Smooth muscle cell (in vitro differentiated cells): Measurements from ENCODE around the gene TMEM116. TPM values are rescaled to one million over a fixed set of nuclear protein-coding genes. Genes with fewer than 3 reads are reported as not detected.

Source experiments
- DNase-seq: peaks from one replicate; lab custom pipeline; 2025; ENCODE audit not compliant: unreplicated experiment; lab: John Stamatoyannopoulos, UW
- H2AFZ ChIP-seq: fragments of 200-600 bp; sonication (generic); 2 replicates; pipeline ENCODE4 v1.6.0; 2016; ENCODE audit warnings: antibody characterized with exemption, low read depth, mild to moderate bottlenecking
- H3F3A ChIP-seq: fragments of 200-600 bp; sonication (generic); 2 replicates; pipeline ENCODE4 v1.6.0; 2017; ENCODE audit warnings: antibody characterized with exemption, low read depth
- H3K27ac ChIP-seq: fragments of 200-600 bp; sonication (generic); 2 replicates; pipeline ENCODE4 v1.5.1; 2016; ENCODE audit warnings: low read depth, mild to moderate bottlenecking
- H3K27me3 ChIP-seq: fragments of 200-600 bp; sonication (generic); 2 replicates; pipeline ENCODE4 v1.6.1; 2016; ENCODE audit warnings: low read depth, mild to moderate bottlenecking
- H3K36me3 ChIP-seq: fragments of 200-600 bp; sonication (generic); 2 replicates; pipeline ENCODE4 v1.5.1; 2016; ENCODE audit warnings: low read depth
- H3K4me1 ChIP-seq: fragments of 200-600 bp; sonication (generic); 2 replicates; pipeline ENCODE4 v1.5.1; 2016; ENCODE audit warnings: low read depth
- H3K4me2 ChIP-seq: fragments of 200-600 bp; sonication (generic); 2 replicates; pipeline ENCODE4 v1.6.0; 2016; ENCODE audit warnings: mild to moderate bottlenecking
- H3K4me3 ChIP-seq: fragments of 200-600 bp; sonication (generic); 2 replicates; pipeline ENCODE4 v1.5.1; 2016; ENCODE audit warnings: mild to moderate bottlenecking
- H3K79me2 ChIP-seq: fragments of 200-600 bp; sonication (generic); 2 replicates; pipeline ENCODE4 v1.6.0; 2016; ENCODE audit warnings: low read depth, mild to moderate bottlenecking
- H3K9ac ChIP-seq: fragments of 200-600 bp; sonication (generic); 2 replicates; pipeline ENCODE4 v1.6.0; 2016; ENCODE audit warnings: low read depth
- H3K9me3 ChIP-seq: fragments of 200-600 bp; sonication (generic); replicated peaks from 2 replicates; pipeline ENCODE4 v1.5.1; 2016; ENCODE audit warnings: low read depth
- H4K20me1 ChIP-seq: fragments of 200-600 bp; sonication (generic); 2 replicates; pipeline ENCODE4 v1.6.0; 2016; ENCODE audit warnings: low read depth
- CTCF ChIP-seq: fragments of 200-600 bp; sonication (generic); IDR thresholded peaks from 2 replicates; pipeline ENCODE4 v1.5.1; 2017; ENCODE audit warnings: borderline replicate concordance, mild to moderate bottlenecking, antibody characterized with exemption; ENCODE audit not compliant: insufficient read depth, poor library complexity, severe bottlenecking
- WGBS: methylation state at CpG from one replicate; pipeline ENCODE4 v1.1.7; 2016; ENCODE audit warnings: low lambda C conversion rate; 5-methylcytosine and 5-hydroxymethylcytosine counted together
- polyA plus RNA-seq: library from polyadenylated mRNA; unstranded; fragments of >200 nt; fragmentation: Nextera tagmentation; extraction: Ambion mirVana; gene quantifications from 2 replicates; pipeline ENCODE4 v1.2.1, GENCODE V29; 2016
- total RNA-seq: library from RNA; depleted of rRNA; stranded (reverse); fragments of >200 nt; gene quantifications from 2 replicates; pipeline ENCODE4 v1.2.3, GENCODE V29; 2014

Gene TMEM116
- total and polyA plus RNA-seq, 2 experiments from 2014 or later = 5.7 to 9.7 TPM

GRCh38 chr12:111907740-111908139, 105.2 kb downstream of the TMEM116 start:
- TF ChIP-seq CTCF = no peak
- H3K27ac ChIP-seq = no peak overlapping the region
- WGBS = 100% methylated on average over 1 of the region's 1 CpG
- H2AFZ ChIP-seq = no peak overlapping the region
- H3K36me3 ChIP-seq = no peaks in the 10 kb centered on the region
- no peaks in the 10 kb centered on the region for H3K4me1 ChIP-seq
- no peak for DNase-seq
- no peak overlapping the region for H3K4me3 ChIP-seq
- H3K79me2 ChIP-seq = no peaks in the 10 kb centered on the region
- no peaks in the 10 kb centered on the region for H3K9me3 ChIP-seq
- H3F3A ChIP-seq = no peaks in the 10 kb centered on the region
- no peak overlapping the region for H3K9ac ChIP-seq
- no peak overlapping the region for H3K4me2 ChIP-seq
- H3K27me3 ChIP-seq = no peaks in the 10 kb centered on the region
- H4K20me1 ChIP-seq = no peaks in the 10 kb centered on the region

- H3K36me3 ChIP-seq = no peaks in the 10 kb centered on the region
- WGBS = 96% methylated on average over 3 of the region's 3 CpGs
Observed at GRCh38 chr12:111905502-111905901, 107.5 kb downstream of the TMEM116 start.

GRCh38 chr12:111904446-111904975, 108.5 kb downstream of the TMEM116 start:
- Histone ChIP-seq H3K27ac (no peak overlapping the region), H3K27me3 (no peaks in the 10 kb centered on the region), H2AFZ (no peak overlapping the region), H3K79me2 (no peaks in the 10 kb centered on the region), H3K9me3 (no peaks in the 10 kb centered on the region), H4K20me1 (no peaks in the 10 kb centered on the region), H3K4me2 (no peak overlapping the region), H3K9ac (no peak overlapping the region), H3F3A (no peaks in the 10 kb centered on the region), H3K36me3 (no peaks in the 10 kb centered on the region), H3K4me3 (no peak overlapping the region), H3K4me1 (no peaks in the 10 kb centered on the region)
- no peak for DNase-seq
- no peak for TF ChIP-seq CTCF

More at GRCh38 chr12:111905502-111905901, 107.5 kb downstream of the TMEM116 start:
- H3K79me2 ChIP-seq = no peaks in the 10 kb centered on the region
- H3K27me3 ChIP-seq = no peaks in the 10 kb centered on the region
- H2AFZ ChIP-seq = no peak overlapping the region
- H3K27ac ChIP-seq = no peak overlapping the region
- H3K4me3 ChIP-seq = no peak overlapping the region
- no peaks in the 10 kb centered on the region for H3K9me3 ChIP-seq
- no peaks in the 10 kb centered on the region for H3F3A ChIP-seq
- no peak overlapping the region for H3K4me2 ChIP-seq
- H4K20me1 ChIP-seq = no peaks in the 10 kb centered on the region
- H3K4me1 ChIP-seq = no peaks in the 10 kb centered on the region
- DNase-seq = no peak
- TF ChIP-seq CTCF = no peak
- no peak overlapping the region for H3K9ac ChIP-seq

GRCh38 chr12:111901182-111901581, 111.8 kb downstream of the TMEM116 start:
- H3F3A ChIP-seq = no peaks in the 10 kb centered on the region
- no peak for TF ChIP-seq CTCF
- no peaks in the 10 kb centered on the region for H4K20me1 ChIP-seq
- H2AFZ ChIP-seq = no peak overlapping the region
- 90% methylated on average over 4 of the region's 4 CpGs for WGBS
- H3K27ac ChIP-seq = no peak overlapping the region
- no peaks in the 10 kb centered on the region for H3K9me3 ChIP-seq
- no peak overlapping the region for H3K9ac ChIP-seq
- no peaks in the 10 kb centered on the region for H3K27me3 ChIP-seq
- H3K79me2 ChIP-seq = no peaks in the 10 kb centered on the region
- no peak for DNase-seq
- H3K36me3 ChIP-seq = peaks cover 4% of the 10 kb centered on the region
- H3K4me3 ChIP-seq = no peak overlapping the region
- no peaks in the 10 kb centered on the region for H3K4me1 ChIP-seq
- H3K4me2 ChIP-seq = no peak overlapping the region
